Measurements from ENCODE around the gene POMC.

DNA sequence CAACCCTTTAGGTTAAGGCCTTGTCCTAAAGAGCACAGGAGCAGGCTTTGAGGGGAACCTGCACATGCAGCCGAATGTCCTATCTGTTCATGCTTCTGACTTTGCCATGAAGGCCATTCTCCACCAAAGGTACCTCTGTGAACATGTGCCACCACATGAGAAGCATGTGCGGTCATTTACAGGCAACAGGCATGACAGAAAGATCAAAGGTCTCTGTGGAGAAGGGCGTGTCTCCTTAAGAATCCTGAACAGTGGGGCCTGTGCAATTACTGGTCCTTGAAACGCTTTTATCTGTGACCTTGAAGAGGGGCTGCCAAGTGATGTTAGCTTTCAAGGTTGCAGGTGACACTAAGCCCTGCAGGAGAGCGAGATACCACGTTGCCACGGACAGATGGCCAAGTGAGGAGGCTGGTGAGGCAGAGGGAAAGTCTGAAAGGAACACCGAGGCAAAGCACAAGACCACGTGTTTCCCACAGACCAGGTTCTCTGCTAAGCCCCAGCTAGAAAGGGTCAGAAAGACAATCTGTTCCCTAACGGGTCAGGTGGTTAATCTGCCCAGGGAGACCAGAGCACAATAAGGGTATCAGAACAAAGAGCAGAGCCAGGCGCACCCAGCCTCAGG, 19.5 kb upstream of the POMC start:
- TF ChIP-seq, protein P1, sequence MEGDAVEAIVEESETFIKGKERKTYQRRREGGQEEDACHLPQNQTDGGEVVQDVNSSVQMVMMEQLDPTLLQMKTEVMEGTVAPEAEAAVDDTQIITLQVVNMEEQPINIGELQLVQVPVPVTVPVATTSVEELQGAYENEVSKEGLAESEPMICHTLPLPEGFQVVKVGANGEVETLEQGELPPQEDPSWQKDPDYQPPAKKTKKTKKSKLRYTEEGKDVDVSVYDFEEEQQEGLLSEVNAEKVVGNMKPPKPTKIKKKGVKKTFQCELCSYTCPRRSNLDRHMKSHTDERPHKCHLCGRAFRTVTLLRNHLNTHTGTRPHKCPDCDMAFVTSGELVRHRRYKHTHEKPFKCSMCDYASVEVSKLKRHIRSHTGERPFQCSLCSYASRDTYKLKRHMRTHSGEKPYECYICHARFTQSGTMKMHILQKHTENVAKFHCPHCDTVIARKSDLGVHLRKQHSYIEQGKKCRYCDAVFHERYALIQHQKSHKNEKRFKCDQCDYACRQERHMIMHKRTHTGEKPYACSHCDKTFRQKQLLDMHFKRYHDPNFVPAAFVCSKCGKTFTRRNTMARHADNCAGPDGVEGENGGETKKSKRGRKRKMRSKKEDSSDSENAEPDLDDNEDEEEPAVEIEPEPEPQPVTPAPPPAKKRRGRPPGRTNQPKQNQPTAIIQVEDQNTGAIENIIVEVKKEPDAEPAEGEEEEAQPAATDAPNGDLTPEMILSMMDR (IDR thresholded peaks at IDR 0.05; ENCODE audit: low read depth, low read length, poor library complexity, severe bottlenecking) = no peak
- TF ChIP-seq EZH2phosphoT487 (IDR thresholded peaks at IDR 0.05; ENCODE audit: borderline replicate concordance, low read length) = no peak
